Esophagus squamous epithelium (tissue), 5 donors: ENCODE measurements around the gene RIF1. TPM values are rescaled to one million over a fixed set of nuclear protein-coding genes. Genes with fewer than 3 reads are reported as not detected.
A peak's percentile ranks its signal among the peaks of the same experiment; 100 is the strongest.

ENCODE experiments used
- DNase-seq: peaks from one replicate; lab custom pipeline; 2025; lab: John Stamatoyannopoulos, UW
- H3K27ac ChIP-seq, 4 donors: fragments of 200-600 bp; sonication (generic); one replicate each; pipeline ENCODE4 v1.5.1; 2016 to 2019; ENCODE audit warnings: mild to moderate bottlenecking in 1 of 4
- H3K27me3 ChIP-seq, 4 donors: fragments of 200-600 bp; sonication (generic); 1 replicate in 3 of 4; 2 replicates in 1 of 4; pipeline versions ENCODE4 v1.5.1 to v1.6.0; 2017 to 2021; ENCODE audit warnings: antibody characterized with exemption in 1 of 4
- H3K36me3 ChIP-seq, 3 donors: fragments of 200-600 bp; sonication (generic); one replicate each; pipeline ENCODE4 v1.5.1; 2016 to 2019
- H3K4me1 ChIP-seq, 3 donors: fragments of 200-600 bp; sonication (generic); one replicate each; pipeline ENCODE4 v1.5.1; 2017 to 2019
- H3K4me3 ChIP-seq, 4 donors: fragments of 200-600 bp; sonication (generic); 1 replicate in 3 of 4; 2 replicates in 1 of 4; pipeline ENCODE4 v1.5.1; 2016 to 2019; ENCODE audit warnings: mild to moderate bottlenecking in 2 of 4, moderate library complexity in 1 of 4
- H3K9me3 ChIP-seq, 3 donors: fragments of 200-600 bp; sonication (generic); one replicate each; pipeline ENCODE4 v1.5.1; 2016 to 2019
- CTCF ChIP-seq, 6 experiments: fragments of 450-650 bp in 4 of 6; fragments of 200-600 bp in 2 of 6; sonication (generic) in 2 of 6; IDR thresholded peaks; one replicate each; pipeline ENCODE4 v1.5.1; 2016 to 2019; ENCODE audit warnings: antibody characterized with exemption in 6 of 6, mild to moderate bottlenecking in 4 of 6, moderate library complexity in 4 of 6
- POLR2A ChIP-seq, 4 donors: fragments of 450-650 bp; IDR thresholded peaks; one replicate each; pipeline ENCODE4 v1.6.1; 2017; ENCODE audit warnings: antibody characterized with exemption in 4 of 4, mild to moderate bottlenecking in 4 of 4, moderate library complexity in 3 of 4
- WGBS, 2 donors: methylation state at CpG; one replicate each; pipeline ENCODE4 v1.1.5; 2018; 5-methylcytosine and 5-hydroxymethylcytosine counted together
- intact Hi-C: fragments of 100-400 bp; cut with DNase I; formaldehyde crosslinking; loops from one replicate; pipeline ENCODE4 v1.15.0; 2022
- total RNA-seq, 4 donors: library from RNA; depleted of rRNA; stranded (reverse); fragments of >200 nt; gene quantifications; one replicate each; pipeline ENCODE4 v1.1.0, GENCODE V29; 2016
- donor health status: DM: yes; HTN: yes; CAD: no.

RIF1 gene
- total RNA-seq, 4 donors from 2014 or later, result 14.4 to 41.4 (median 24.4) TPM

DNA sequence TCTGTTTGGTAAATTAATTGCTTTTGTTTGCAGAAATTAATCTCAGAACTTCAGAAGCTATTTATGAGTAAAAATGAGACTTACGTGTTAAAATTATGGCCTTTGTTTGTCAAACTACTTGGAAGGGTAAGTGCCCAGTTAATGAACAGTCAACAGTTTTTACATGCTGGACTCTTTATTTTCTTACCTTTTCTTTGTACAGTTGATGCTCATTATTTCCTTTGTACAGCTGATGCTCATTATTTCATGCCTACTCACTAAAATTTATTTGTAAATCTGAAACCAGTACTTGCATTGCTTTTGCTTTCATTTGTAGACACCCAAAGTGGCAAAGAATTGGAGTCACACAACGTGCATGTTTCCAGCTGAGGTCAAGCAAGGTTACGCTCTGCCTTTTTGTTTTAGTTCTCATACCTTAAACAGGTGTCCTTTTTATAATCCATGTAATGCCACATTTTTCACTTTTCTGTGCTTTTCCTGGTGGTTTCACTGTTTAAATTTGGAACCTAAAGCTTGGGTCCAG is 13.3 kb downstream of the RIF1 start:
- TF ChIP-seq CTCF (IDR thresholded peaks at IDR 0.05), result no peak

DNA sequence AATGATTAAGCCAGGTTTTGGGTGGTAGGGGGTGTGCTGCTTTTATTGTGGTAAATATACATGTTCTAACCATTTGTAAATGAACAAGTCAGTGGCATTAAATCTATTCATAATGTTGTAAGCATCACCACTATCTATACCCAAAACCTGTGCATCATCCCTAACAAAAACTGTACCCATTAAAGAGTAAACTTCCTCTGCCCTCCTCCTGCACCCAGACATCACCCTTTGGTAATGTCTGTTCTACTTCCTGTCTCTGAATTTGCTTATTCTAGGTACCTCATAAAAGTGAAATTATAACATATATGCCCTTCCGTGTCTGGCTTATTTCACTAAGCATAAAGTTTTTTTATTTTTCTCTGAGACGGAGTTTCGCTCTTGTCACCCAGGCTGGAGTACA is 14.1 kb downstream of the RIF1 start:
- H3K27me3 ChIP-seq, result no peaks in the 10 kb centered on the region
- no peaks in the 10 kb centered on the region for H3K9me3 ChIP-seq
- no peak overlapping the region for H3K27ac ChIP-seq
- 89 to 98% methylated on average over 3 of the region's 3 CpGs for WGBS, 2 donors
- H3K36me3 ChIP-seq, result peaks cover 11 to 96% (median 24%) of the 10 kb centered on the region in 3 donors
- no peak overlapping the region for H3K4me3 ChIP-seq
- H3K4me1 ChIP-seq, result peaks cover 0 to 6% (median 0%) of the 10 kb centered on the region in 3 donors
- no peak for TF ChIP-seq POLR2A (IDR thresholded peaks at IDR 0.05)
- TF ChIP-seq CTCF (IDR thresholded peaks at IDR 0.05), result no peak
- intact Hi-C loops, result no loop called here
- DNase-seq, result no peak

More for the DNA sequence above, 13.3 kb downstream of the RIF1 start:
- H3K4me3 ChIP-seq, result no peak overlapping the region
- H3K36me3 ChIP-seq, result peaks cover 11 to 96% (median 28%) of the 10 kb centered on the region in 3 donors
- 60 to 75% methylated on average over 3 of the region's 3 CpGs for WGBS, 2 donors
- intact Hi-C loops, result no loop called here
- DNase-seq, result no peak
- no peaks in the 10 kb centered on the region for H3K9me3 ChIP-seq
- peaks cover 0 to 6% (median 0%) of the 10 kb centered on the region in 3 donors for H3K4me1 ChIP-seq
- H3K27ac ChIP-seq, result no peak overlapping the region
- no peaks in the 10 kb centered on the region for H3K27me3 ChIP-seq

GRCh38 chr2:151437630-151438029 is 27.9 kb downstream of the RIF1 start:
- Histone ChIP-seq H3K36me3 (peaks cover 0 to 100% (median 22%) of the 10 kb centered on the region in 3 donors), H3K4me1 (no peaks in the 10 kb centered on the region), H3K27ac (no peak overlapping the region), H3K27me3 (no peaks in the 10 kb centered on the region), H3K4me3 (no peak overlapping the region), H3K9me3 (no peaks in the 10 kb centered on the region)
- no peak for DNase-seq
- intact Hi-C loops, result no loop called here
- TF ChIP-seq POLR2A (IDR thresholded peaks at IDR 0.05) (no peak), CTCF (IDR thresholded peaks at IDR 0.05) (peak; percentile 30 to 77 (median 60))
- 36 to 44% methylated on average over 3 of the region's 3 CpGs for WGBS, 2 donors

- Histone ChIP-seq H3K4me1 (no peaks in the 10 kb centered on the region), H3K36me3 (peaks cover 0 to 98% (median 22%) of the 10 kb centered on the region in 3 donors), H3K4me3 (no peak overlapping the region), H3K27me3 (no peaks in the 10 kb centered on the region), H3K27ac (no peak overlapping the region), H3K9me3 (no peaks in the 10 kb centered on the region)
- no peak for DNase-seq
- intact Hi-C loops, result no loop called here
- 82 to 85% methylated on average over 4 of the region's 4 CpGs for WGBS, 2 donors
- TF ChIP-seq POLR2A (IDR thresholded peaks at IDR 0.05), result no peak
- TF ChIP-seq CTCF (IDR thresholded peaks at IDR 0.05), result no peak
Measured at GRCh38 chr2:151438506-151438905, 28.8 kb downstream of the RIF1 start.

DNA sequence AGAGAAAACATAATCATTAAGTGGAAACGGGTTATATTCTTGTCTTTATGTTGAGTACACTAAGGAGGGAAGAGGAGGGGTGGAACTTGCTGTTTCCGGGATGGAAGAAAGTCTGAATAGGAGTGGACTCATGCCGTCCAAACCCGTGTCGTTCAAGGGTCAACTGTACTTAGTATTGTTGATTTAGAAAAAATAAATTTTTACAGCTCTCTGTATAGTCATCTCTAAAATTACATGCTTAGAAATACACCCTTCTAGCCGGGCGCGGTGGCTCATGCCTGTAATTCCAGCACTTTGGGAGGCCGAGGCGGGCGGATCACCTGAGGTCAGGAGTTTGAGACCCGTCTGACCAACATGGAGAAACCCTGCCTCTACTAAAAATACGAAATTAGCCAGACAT is 29.4 kb downstream of the RIF1 start:
- intact Hi-C loops, result no loop called here
- no peak for DNase-seq
- no peak overlapping the region for H3K4me3 ChIP-seq
- H3K4me1 ChIP-seq, result no peaks in the 10 kb centered on the region
- no peak overlapping the region for H3K27ac ChIP-seq
- no peaks in the 10 kb centered on the region for H3K27me3 ChIP-seq
- no peaks in the 10 kb centered on the region for H3K9me3 ChIP-seq
- WGBS, 2 donors, result 91 to 96% methylated on average over 12 to 13 of the region's 13 CpGs
- H3K36me3 ChIP-seq, result peaks cover 0 to 98% (median 22%) of the 10 kb centered on the region in 3 donors
- no peak for TF ChIP-seq CTCF (IDR thresholded peaks at IDR 0.05)
- TF ChIP-seq POLR2A (IDR thresholded peaks at IDR 0.05), result no peak
